Posterior cingulate gyrus (tissue), 11 donors: Measurements from ENCODE around the gene BRICD5.

Source experiments
- DNase-seq, 10 donors: peaks; one replicate each; pipeline versions ENCODE4 v3.0.0 to v3.0.0-alpha.2; 2020 to 2021; ENCODE audit warnings: mixed read lengths in 3 of 10
- intact Hi-C: fragments of 100-400 bp; cut with DNase I; formaldehyde crosslinking; loops from one replicate; pipeline ENCODE4 v1.15.1; 2023

BRICD5 gene

GRCh38 chr16:2238150-2238837 is 27.6 kb upstream of the BRICD5 start:
- intact Hi-C loops = no loop called here
- no peak for DNase-seq

GRCh38 chr16:2237493-2238149 is 27.0 kb upstream of the BRICD5 start:
- DNase-seq = no peak
- intact Hi-C loops = no loop called here

GRCh38 chr16:2237102-2237482 is 26.4 kb upstream of the BRICD5 start:
- intact Hi-C loops = no loop called here
- no peak for DNase-seq

GRCh38 chr16:2236337-2237101 is 25.9 kb upstream of the BRICD5 start, which contains the start of gene DNASE1L2:
DNASE1L2 (plus strand) TSS chr16:2236444; CDS start chr16:2236817, 373 bp downstream.
- DNase-seq = no peak
- intact Hi-C loops = no loop called here

GRCh38 chr16:2235695-2236336 is 25.2 kb upstream of the BRICD5 start:
- intact Hi-C loops = no loop called here
- no peak for DNase-seq

GRCh38 chr16:2235234-2235651 is 24.6 kb upstream of the BRICD5 start:
- DNase-seq = no peak
- intact Hi-C loops = no loop called here

- DNase-seq = no peak
- intact Hi-C loops = no loop called here
Observed at GRCh38 chr16:2234813-2235170, 24.1 kb upstream of the BRICD5 start.

- intact Hi-C loops = no loop called here
- no peak for DNase-seq
Observed at GRCh38 chr16:2233872-2234812, 23.5 kb upstream of the BRICD5 start.

GRCh38 chr16:2233046-2233775 is 22.5 kb upstream of the BRICD5 start:
- intact Hi-C loops = no loop called here
- no peak for DNase-seq

- intact Hi-C loops = no loop called here
- DNase-seq = no peak
Observed at GRCh38 chr16:2232094-2232990, 21.7 kb upstream of the BRICD5 start.

GRCh38 chr16:2231016-2231931 is 20.6 kb upstream of the BRICD5 start:
- DNase-seq = no peak
- intact Hi-C loops = no loop called here

- intact Hi-C loops = no loop called here
- no peak for DNase-seq
Observed at GRCh38 chr16:2230376-2230775, 19.7 kb upstream of the BRICD5 start.

GRCh38 chr16:2229632-2230250 is 19.1 kb upstream of the BRICD5 start:
- no peak for DNase-seq
- intact Hi-C loops = no loop called here

GRCh38 chr16:2229091-2229490 is 18.4 kb upstream of the BRICD5 start:
- DNase-seq = no peak
- intact Hi-C loops = no loop called here

- intact Hi-C loops = no loop called here
- DNase-seq = no peak
Observed at GRCh38 chr16:2228161-2228824, 17.6 kb upstream of the BRICD5 start.

GRCh38 chr16:2226918-2227317 is 16.3 kb upstream of the BRICD5 start:
- intact Hi-C loops = no loop called here
- DNase-seq = no peak
